Activated CD4-positive, alpha-beta T cell treated with anti-CD3 and anti-CD28 coated beads for 36 hours (primary cell): Measurements from ENCODE around the gene LMBRD2. TPM values are rescaled to one million over a fixed set of nuclear protein-coding genes. Genes with fewer than 3 reads are reported as not detected.

Experiments
- ATAC-seq: fragments of 200-7000 bp; cut with Tn5 transposase; one replicate; pipeline ENCODE4 v1.10.0; 2021; ENCODE audit warnings: mild to moderate bottlenecking, moderate library complexity
- CTCF ChIA-PET: fragments of 350-600 bp; sonication (Branson Sonifier 250); formaldehyde crosslinking; loops from one replicate; lab custom pipeline; 2021; ENCODE audit warnings: antibody characterized with exemption; lab: Charles Lee
- POLR2A ChIA-PET: fragments of 350-600 bp; sonication (Branson Sonifier 250); formaldehyde crosslinking; loops from one replicate; lab custom pipeline; 2021; ENCODE audit warnings: antibody characterized with exemption, inconsistent platforms; lab: Charles Lee
- DNase-seq: peaks from one replicate; pipeline ENCODE4 v3.0.0-alpha.2; 2020
- H3K27ac Mint-ChIP-seq: one replicate; pipeline ENCODE4 v1.8.0; 2021; ENCODE audit warnings: mixed read lengths
- H3K27me3 Mint-ChIP-seq: one replicate; pipeline ENCODE4 v1.8.0; 2021; ENCODE audit warnings: mixed read lengths
- H3K36me3 Mint-ChIP-seq: one replicate; pipeline ENCODE4 v1.8.0; 2021; ENCODE audit warnings: low read depth, mixed read lengths
- H3K4me1 Mint-ChIP-seq: one replicate; pipeline ENCODE4 v1.8.0; 2021; ENCODE audit warnings: mixed read lengths
- H3K4me3 Mint-ChIP-seq: one replicate; pipeline ENCODE4 v1.8.0; 2021; ENCODE audit warnings: mild to moderate bottlenecking, moderate library complexity, mixed read lengths
- H3K9me3 Mint-ChIP-seq: one replicate; pipeline ENCODE4 v1.8.0; 2021; ENCODE audit warnings: low read depth, mixed read lengths
- intact Hi-C, 2 experiments: fragments of 100-400 bp; cut with DNase I in 1 of 2; cut with micrococcal nuclease in 1 of 2; formaldehyde crosslinking; loops; one replicate each; pipeline versions ENCODE4 v1.14.2 to v1.15.1; 2022 to 2024; cut with DNase I, micrococcal nuclease
- total RNA-seq, 2 experiments: library from RNA; stranded (reverse); gene quantifications; one replicate each; pipeline ENCODE4 v1.2.3, GENCODE V29; 2021

LMBRD2 gene
- total RNA-seq, 2 experiments from 2014 or later = 9.3 to 10.2 TPM

- no peaks in the 10 kb centered on the region for H3K27me3 Mint-ChIP-seq
- intact Hi-C loops = no loop called here
- CTCF ChIA-PET = no interaction called here
Measured at GRCh38 chr5:36160617-36161016, 8.9 kb upstream of the LMBRD2 start.

DNA sequence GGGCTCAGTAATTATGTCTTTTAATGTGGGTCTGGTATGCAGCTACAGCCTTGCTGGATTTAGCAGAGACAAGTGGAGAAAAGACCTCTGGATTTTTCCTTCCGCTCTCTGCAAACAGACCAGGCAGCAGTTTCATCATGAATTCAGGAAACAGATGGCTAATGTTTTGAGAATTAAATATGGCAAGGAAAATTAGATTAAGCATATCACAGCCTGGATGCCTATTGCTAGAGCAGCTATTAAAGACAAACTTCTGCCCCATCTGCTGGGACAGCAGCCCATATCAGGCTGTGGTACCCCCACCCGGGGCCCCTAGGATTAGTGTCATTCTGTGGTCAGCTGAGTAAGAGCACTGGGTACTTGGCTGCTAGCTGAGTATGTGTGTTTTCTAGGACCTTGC, 6.5 kb upstream of the LMBRD2 start:
- Mint-ChIP-seq H3K27ac (no peak overlapping the region), H3K4me1 (peaks cover 36% of the 10 kb centered on the region)

More at GRCh38 chr5:36160617-36161016, 8.9 kb upstream of the LMBRD2 start:
- no peaks in the 10 kb centered on the region for H3K9me3 Mint-ChIP-seq
- H3K36me3 Mint-ChIP-seq = peaks cover 65% of the 10 kb centered on the region
- peaks cover 18% of the 10 kb centered on the region for H3K4me1 Mint-ChIP-seq
- DNase-seq (no peak), ATAC-seq (no peak)
- H3K27ac Mint-ChIP-seq = no peak overlapping the region
- POLR2A ChIA-PET = no interaction called here
- H3K4me3 Mint-ChIP-seq = no peak overlapping the region

DNA sequence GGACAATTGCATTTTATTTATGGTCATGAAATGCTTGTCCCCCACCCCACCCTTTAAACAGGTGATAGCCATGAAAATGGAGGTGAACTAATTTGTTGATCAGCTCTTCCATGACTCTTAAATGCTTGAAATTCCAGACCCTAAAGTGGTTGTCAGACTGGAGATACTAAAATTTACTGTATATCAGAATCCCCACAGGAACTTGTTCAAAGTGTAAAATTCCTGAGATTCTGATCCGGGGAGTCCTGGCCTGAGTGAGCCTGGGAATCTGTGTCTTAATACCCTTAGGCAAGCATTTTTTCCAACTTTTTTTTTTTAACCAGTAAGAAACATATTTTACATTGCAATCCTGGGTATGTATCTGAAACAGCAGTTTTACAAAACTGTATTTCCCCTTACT, 4.9 kb upstream of the LMBRD2 start:
- intact Hi-C loops = no loop called here
- ChIA-PET POLR2A (no interaction called here), CTCF (interaction anchor here (1.1 to 2.2 kb wide), 3 partner anchors 10 to 11 kb away, joined by 3 to 4 read pairs (median 4); no protein-coding TSS in a partner anchor)
- H3K9me3 Mint-ChIP-seq = no peaks in the 10 kb centered on the region
- H3K27me3 Mint-ChIP-seq = no peaks in the 10 kb centered on the region
- no peak overlapping the region for H3K4me3 Mint-ChIP-seq
- peaks cover 35% of the 10 kb centered on the region for H3K4me1 Mint-ChIP-seq
- DNase-seq = no peak
- ATAC-seq = no peak
- H3K27ac Mint-ChIP-seq = no peak overlapping the region
- H3K36me3 Mint-ChIP-seq = peaks cover 62% of the 10 kb centered on the region

More for the DNA sequence above, 6.5 kb upstream of the LMBRD2 start:
- ChIA-PET CTCF (interaction anchor here (2.2 kb wide), 1 partner anchor 13 kb away, joined by 4 read pairs; no protein-coding TSS in a partner anchor), POLR2A (no interaction called here)
- no peaks in the 10 kb centered on the region for H3K27me3 Mint-ChIP-seq
- H3K4me3 Mint-ChIP-seq = no peak overlapping the region
- intact Hi-C loops = no loop called here
- no peak for ATAC-seq
- no peak for DNase-seq
- H3K36me3 Mint-ChIP-seq = peaks cover 71% of the 10 kb centered on the region
- no peaks in the 10 kb centered on the region for H3K9me3 Mint-ChIP-seq

- ATAC-seq (no peak), DNase-seq (no peak)
- POLR2A ChIA-PET = no interaction called here
- H3K4me1 Mint-ChIP-seq = peaks cover 31% of the 10 kb centered on the region
- no peaks in the 10 kb centered on the region for H3K9me3 Mint-ChIP-seq
- no peak overlapping the region for H3K4me3 Mint-ChIP-seq
- CTCF ChIA-PET = interaction anchor here (0.7 to 2.2 kb wide), 3 partner anchors 11 to 430 kb away, joined by 3 to 4 read pairs (median 4); no protein-coding TSS in a partner anchor
- no peak overlapping the region for H3K27ac Mint-ChIP-seq
- no peaks in the 10 kb centered on the region for H3K27me3 Mint-ChIP-seq
- H3K36me3 Mint-ChIP-seq = peaks cover 57% of the 10 kb centered on the region
- intact Hi-C loops = no loop called here
Measured at GRCh38 chr5:36156121-36156601, 4.5 kb upstream of the LMBRD2 start.

GRCh38 chr5:36155291-36155690, 3.6 kb upstream of the LMBRD2 start:
- H3K36me3 Mint-ChIP-seq = peaks cover 57% of the 10 kb centered on the region
- CTCF ChIA-PET = interaction anchor here (0.7 kb wide), 1 partner anchor 431 kb away, joined by 3 read pairs; no protein-coding TSS in a partner anchor
- no peak for ATAC-seq
- H3K27me3 Mint-ChIP-seq = no peaks in the 10 kb centered on the region
- intact Hi-C loops = no loop called here
- H3K9me3 Mint-ChIP-seq = no peaks in the 10 kb centered on the region
- DNase-seq = no peak
- H3K4me3 Mint-ChIP-seq = no peak overlapping the region
- H3K27ac Mint-ChIP-seq = no peak overlapping the region
- POLR2A ChIA-PET = no interaction called here
- peaks cover 35% of the 10 kb centered on the region for H3K4me1 Mint-ChIP-seq

DNA sequence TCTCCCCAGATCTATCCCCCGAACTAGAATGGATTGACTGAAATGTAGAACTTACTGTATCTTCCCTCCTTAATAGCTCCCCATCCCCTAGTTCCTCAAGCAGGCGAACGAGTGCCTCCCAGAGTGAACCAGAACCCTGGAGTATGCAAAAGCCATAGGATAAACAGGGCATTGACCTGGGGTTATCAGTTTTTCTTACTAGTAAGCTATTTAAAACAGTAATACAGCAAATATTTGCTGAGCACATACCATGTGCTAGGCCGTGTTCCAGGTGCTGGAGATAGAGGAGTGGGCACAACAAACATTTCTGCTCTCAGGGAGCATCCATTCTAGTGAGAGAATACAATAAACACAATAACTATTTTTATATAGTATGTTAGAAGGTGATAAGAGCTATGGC, 2.0 kb upstream of the LMBRD2 start:
- H3K4me1 Mint-ChIP-seq = peaks cover 48% of the 10 kb centered on the region
- intact Hi-C loops = loop anchor here (5.0 kb wide), 2 partner anchors 1226 to 1316 kb away; partner anchors contain the start of genes DNAJC21 (in 1 of the 2) and TTC23L (in 1 of the 2)
- ChIA-PET CTCF (interaction anchor here (0.7 to 3.6 kb wide), 2 partner anchors 88 to 502 kb away, joined by 3 to 18 read pairs; partner anchors contain the start of gene NADK2), POLR2A (no interaction called here)
- DNase-seq (no peak), ATAC-seq (no peak)
- H3K27me3 Mint-ChIP-seq = no peaks in the 10 kb centered on the region
- H3K9me3 Mint-ChIP-seq = no peaks in the 10 kb centered on the region
- H3K27ac Mint-ChIP-seq = no peak overlapping the region
- H3K36me3 Mint-ChIP-seq = peaks cover 48% of the 10 kb centered on the region
- peak overlapping the region; percentile 97 for H3K4me3 Mint-ChIP-seq

DNA sequence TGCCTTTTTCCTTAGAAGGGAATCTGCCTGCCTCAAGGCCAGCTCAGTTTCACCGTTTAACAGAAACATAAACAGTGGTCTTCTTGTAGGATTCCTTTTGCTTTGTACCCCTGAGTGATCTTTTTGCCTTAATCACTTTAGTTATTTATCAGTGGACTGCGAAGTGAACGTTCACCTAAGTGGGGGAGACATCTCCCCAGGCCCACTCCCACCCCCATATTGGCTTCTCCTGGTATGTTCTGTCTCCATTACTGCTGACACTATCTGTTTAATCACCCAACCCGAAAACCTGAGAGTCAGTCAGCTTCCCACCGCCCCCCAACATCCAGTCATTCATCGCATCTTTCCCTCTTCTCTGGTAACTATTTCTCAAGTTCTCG, 1.6 kb upstream of the LMBRD2 start:
- H3K27ac Mint-ChIP-seq = peak overlapping the region; percentile 1
- H3K4me3 Mint-ChIP-seq = peak overlapping the region; percentile 97
- CTCF ChIA-PET = interaction anchor here (0.7 to 3.6 kb wide), 6 partner anchors 13 to 536 kb away, joined by 3 to 18 read pairs (median 4); partner anchors contain the start of gene NADK2
- ATAC-seq = no peak
- POLR2A ChIA-PET = no interaction called here
- intact Hi-C loops = loop anchor here (5.0 kb wide), 2 partner anchors 1226 to 1316 kb away; partner anchors contain the start of genes DNAJC21 (in 1 of the 2) and TTC23L (in 1 of the 2)
- no peak for DNase-seq
- H3K36me3 Mint-ChIP-seq = peaks cover 43% of the 10 kb centered on the region
- H3K4me1 Mint-ChIP-seq = peaks cover 46% of the 10 kb centered on the region
- no peaks in the 10 kb centered on the region for H3K9me3 Mint-ChIP-seq
- H3K27me3 Mint-ChIP-seq = no peaks in the 10 kb centered on the region

DNA sequence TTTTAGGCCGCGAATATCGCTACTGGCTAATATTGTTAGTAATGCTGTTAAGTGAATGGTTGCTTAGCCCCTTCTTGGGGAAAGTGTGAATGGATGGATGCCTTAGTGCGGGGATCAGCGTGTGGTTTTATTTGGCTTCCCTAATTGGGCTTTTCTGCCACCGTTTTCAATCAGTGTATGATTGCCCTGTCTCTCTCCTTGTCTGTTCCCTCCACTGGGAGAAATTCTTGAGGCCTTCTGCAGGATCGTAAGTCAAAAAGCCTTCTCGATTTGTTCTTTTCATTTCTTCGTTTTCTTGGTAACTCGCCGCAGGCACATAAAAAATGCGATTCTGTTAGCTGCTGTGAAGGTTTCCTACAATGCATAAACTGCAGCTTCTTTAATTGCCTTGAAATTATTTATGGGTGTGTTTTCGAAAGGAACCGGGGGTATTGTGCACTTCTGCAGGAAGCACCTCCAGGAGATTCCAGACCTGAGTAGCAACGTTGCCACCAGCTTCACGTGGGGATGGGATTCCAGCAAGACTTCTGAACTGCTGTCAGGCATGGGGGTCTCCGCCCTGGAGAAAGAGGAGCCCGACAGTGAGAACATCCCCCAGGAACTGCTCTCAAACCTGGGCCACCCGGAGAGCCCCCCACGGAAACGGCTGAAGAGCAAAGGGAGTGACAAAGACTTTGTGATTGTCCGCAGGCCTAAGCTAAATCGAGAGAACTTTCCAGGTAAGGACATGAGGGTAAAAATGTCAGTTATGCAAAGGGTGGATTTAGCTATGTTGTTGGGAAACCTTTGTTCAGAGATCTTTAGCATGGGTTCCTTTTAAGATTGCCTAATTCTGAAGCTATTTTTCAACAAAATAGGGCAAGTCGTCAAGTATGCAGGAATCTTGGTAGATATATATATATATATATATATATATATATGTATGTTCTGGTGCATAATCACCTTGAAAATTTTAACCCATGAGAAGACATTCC, 924 bp upstream of the LMBRD2 start:
- peaks cover 51% of the 10 kb centered on the region for H3K4me1 Mint-ChIP-seq
- no peak for DNase-seq
- CTCF ChIA-PET = interaction anchor here (0.9 to 3.6 kb wide), 6 partner anchors 13 to 535 kb away, joined by 3 to 18 read pairs (median 4); partner anchors contain the start of gene NADK2
- H3K4me3 Mint-ChIP-seq = peak overlapping the region; percentile 97
- no peaks in the 10 kb centered on the region for H3K9me3 Mint-ChIP-seq
- no peaks in the 10 kb centered on the region for H3K27me3 Mint-ChIP-seq
- no peak for ATAC-seq
- intact Hi-C loops = loop anchor here (1.0 to 5.0 kb wide), 3 partner anchors 1219 to 1315 kb away; partner anchors contain the start of genes DNAJC21 (in 1 of the 2), NUP155 (in 1 of the 2) and TTC23L (in 1 of the 2)
- H3K36me3 Mint-ChIP-seq = peaks cover 41% of the 10 kb centered on the region
- H3K27ac Mint-ChIP-seq = peak overlapping the region; percentile 91
- POLR2A ChIA-PET = interaction anchor here (0.5 to 2.4 kb wide), 3 partner anchors 13 to 89 kb away, joined by 3 to 16 read pairs (median 7); partner anchors contain the start of gene NADK2

GRCh38 chr5:36150676-36151433, 832 bp downstream of the LMBRD2 start:
- H3K36me3 Mint-ChIP-seq = peaks cover 27% of the 10 kb centered on the region
- H3K27ac Mint-ChIP-seq = peak overlapping the region; percentile 91
- intact Hi-C loops = loop anchor here (1.0 to 5.0 kb wide), 5 partner anchors 91 to 1314 kb away; partner anchors contain the start of genes NIPBL (in 2 of the 2), BRIX1 (in 1 of the 2), DNAJC21 (in 1 of the 2) and RAD1 (in 1 of the 2)
- ATAC-seq = peak; percentile 45
- H3K27me3 Mint-ChIP-seq = no peaks in the 10 kb centered on the region
- peak overlapping the region; percentile 97 for H3K4me3 Mint-ChIP-seq
- peak; percentile 82 for DNase-seq
- no peaks in the 10 kb centered on the region for H3K9me3 Mint-ChIP-seq
- ChIA-PET CTCF (interaction anchor here (0.6 to 3.6 kb wide), 7 partner anchors 11 to 1244 kb away, joined by 3 to 18 read pairs (median 4); partner anchors contain the start of gene NADK2), POLR2A (interaction anchor here (0.6 to 2.4 kb wide), 6 partner anchors 12 to 540 kb away, joined by 3 to 16 read pairs (median 4); partner anchors contain the start of gene NADK2)
- H3K4me1 Mint-ChIP-seq = peaks cover 51% of the 10 kb centered on the region

GRCh38 chr5:36147681-36148080, 4.0 kb downstream of the LMBRD2 start:
- Mint-ChIP-seq H3K4me1 (peaks cover 30% of the 10 kb centered on the region), H3K4me3 (no peak overlapping the region), H3K27me3 (no peaks in the 10 kb centered on the region), H3K9me3 (no peaks in the 10 kb centered on the region), H3K36me3 (peaks cover 10% of the 10 kb centered on the region), H3K27ac (no peak overlapping the region)
- CTCF ChIA-PET = interaction anchor here (1.0 kb wide), 1 partner anchor 8 kb away, joined by 4 read pairs; no protein-coding TSS in a partner anchor
- intact Hi-C loops = no loop called here
- DNase-seq (no peak), ATAC-seq (no peak)
- POLR2A ChIA-PET = no interaction called here
